HS-27A (cell line): Measurements from ENCODE around the gene HSPBP1.
A peak's percentile ranks its signal among the peaks of the same experiment; 100 is the strongest.
"Not testable (repeated sequence)": the region's sequence is repeated elsewhere in the genome, so short reads cannot be mapped to it uniquely, and the experiment has no call there.

Experiments
- DNase-seq: peaks from one replicate; pipeline ENCODE4 v3.0.0-alpha.2; 2012; ENCODE audit warnings: low read depth, missing footprints

The HSPBP1 gene, protein sequence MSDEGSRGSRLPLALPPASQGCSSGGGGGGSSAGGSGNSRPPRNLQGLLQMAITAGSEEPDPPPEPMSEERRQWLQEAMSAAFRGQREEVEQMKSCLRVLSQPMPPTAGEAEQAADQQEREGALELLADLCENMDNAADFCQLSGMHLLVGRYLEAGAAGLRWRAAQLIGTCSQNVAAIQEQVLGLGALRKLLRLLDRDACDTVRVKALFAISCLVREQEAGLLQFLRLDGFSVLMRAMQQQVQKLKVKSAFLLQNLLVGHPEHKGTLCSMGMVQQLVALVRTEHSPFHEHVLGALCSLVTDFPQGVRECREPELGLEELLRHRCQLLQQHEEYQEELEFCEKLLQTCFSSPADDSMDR

DNA sequence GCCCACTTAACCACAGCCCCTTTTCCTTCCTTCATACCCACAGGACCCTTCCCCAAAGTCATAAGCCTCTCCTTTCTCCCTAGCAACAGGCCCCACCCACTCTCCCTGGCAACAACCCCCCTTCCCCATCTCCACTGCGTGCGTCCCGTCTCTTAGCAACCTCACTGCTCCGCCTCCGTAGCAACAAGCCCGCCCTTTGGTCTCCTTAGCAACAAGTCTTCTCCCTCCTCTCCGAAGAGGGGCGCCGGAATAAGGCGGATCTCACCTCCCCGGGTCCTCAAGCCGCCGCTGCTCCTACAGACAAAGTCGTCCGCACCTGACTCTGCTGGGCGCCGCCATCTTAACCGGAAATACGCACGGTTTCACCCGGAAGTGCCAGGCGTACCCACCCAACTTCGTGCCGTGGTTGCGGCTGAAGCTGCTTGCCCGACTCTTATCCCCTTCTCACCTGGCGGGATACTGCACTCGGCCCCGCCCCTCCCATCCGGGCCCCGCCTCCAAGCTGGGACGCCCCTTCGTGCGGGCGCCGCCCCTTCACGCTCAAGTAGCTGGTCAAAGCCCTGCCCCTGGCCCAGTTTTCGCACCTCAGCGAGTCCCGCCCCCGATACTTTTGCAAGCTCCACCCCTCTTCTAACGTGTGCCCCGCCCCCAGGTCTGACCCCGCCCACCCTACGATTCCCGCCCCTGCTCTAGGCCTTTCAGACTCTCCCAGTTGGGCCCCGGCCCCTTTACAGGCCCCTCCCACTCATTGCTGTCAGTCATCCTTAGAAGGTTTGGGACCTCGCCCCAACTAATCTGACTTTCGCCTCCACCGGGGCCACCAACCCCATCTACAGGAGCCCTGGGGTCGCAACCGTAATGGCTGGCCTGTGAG lies at the start of gene HSPBP1:
TSS of gene HSPBP1 (minus strand) at position 341 of the 874 bp plus-strand sequence. CDS start 502 bp downstream, outside the sequence.
- DNase-seq = peak; percentile 94

DNA sequence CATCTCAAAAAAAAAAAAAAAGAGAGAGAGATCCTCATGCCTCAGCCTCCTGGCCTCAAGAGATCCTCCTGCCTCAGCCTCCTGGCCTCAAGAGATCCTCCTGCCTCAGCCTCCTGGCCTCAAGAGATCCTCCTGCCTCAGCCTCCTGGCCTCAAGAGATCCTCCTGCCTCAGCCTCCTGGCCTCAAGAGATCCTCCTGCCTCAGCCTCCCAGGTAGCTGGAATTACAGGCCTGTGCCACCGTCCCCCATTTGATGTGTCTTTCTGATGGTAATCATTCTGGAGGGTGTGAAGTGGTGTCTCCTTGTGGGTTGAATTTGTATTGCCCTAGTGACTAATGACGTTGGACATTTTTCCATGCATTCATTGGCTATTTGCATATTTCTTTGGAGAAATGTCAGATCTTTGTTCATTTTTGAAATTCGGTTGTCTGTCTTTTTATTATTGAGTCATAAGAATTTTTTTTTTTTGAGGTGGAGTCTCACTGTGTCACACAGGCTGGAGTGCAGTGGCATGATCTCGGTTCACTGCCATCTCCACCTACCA lies 48.9 kb upstream of the HSPBP1 start:
- not testable (repeated sequence) for DNase-seq

DNA sequence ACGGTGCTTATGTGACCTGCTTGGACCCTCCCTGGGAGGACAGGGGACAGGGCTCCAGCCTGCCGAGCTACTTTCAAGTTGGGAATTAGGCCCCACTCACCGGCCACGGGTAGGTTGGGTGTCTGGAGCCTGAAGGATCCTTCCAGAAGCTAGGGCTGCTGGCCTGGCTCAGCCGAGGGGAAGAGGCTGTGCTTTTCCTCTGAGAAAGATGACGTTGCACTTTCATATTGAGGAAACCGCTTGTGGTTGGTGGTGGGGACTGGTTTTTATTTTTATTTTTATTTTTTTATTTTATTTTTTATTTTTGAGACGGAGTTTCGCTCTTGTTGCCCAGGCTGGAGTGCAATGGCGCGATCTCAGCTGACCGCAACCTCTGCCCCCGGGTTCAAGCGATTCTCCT lies 45.3 kb upstream of the HSPBP1 start, which contains the start of gene TMEM150B:
TSS of gene TMEM150B (minus strand) at position 170 of the 400 bp plus-strand sequence. CDS start 4,305 bp downstream, outside the sequence.
- no peak for DNase-seq

DNA sequence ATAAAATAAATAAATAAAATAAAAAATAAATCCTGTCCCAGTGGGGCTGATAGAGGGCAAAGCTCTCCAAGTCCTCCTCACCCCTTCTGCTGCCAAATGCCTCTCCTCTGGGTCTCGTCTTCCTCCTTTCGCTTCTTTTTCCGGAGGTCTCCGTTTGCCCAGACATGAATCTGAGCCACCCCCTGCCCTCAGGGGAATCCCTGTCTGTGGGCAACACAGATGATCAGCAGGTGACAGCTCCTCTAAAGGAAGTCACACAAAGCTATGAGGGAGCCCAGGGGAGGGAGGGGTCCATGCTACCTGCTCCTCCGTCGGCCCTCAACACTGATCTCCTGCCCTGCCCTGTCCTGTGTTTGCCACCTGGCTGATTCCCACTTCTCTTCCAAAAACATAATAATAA lies 44.8 kb upstream of the HSPBP1 start:
- DNase-seq = no peak

DNA sequence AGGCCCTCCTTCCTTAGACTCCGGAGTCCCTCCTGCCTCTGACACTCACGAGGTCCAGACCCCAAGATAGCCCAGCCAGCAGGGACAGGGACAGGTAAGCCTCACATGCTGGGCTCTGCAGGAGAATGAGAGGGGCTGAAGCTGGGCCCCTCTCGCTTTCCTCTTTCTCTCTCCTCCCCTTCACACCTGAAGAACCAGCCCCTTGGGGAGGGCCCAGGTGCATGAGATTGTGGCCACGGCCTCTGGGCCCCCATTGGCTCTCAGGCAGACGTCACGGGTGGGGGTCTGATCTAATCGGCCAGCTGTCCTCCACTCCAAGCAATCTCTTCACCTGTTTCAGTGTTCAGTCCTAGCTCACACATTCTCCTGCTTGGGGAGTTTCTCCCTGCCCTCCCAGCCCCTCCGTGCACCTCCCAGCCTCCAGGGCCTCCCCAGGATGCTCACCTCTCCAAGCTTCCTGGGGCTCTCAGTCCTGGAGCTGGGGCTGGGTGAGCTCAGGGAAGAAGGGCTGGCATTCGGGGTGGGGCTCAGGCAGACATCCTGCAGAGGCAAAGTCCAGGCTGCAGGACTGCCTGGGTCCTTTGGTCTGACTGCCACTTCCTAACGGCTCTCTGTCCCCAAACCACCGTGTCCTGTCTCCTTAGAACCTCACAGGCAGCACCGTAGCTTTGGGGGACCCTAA lies 42.4 kb upstream of the HSPBP1 start:
- no peak for DNase-seq

DNA sequence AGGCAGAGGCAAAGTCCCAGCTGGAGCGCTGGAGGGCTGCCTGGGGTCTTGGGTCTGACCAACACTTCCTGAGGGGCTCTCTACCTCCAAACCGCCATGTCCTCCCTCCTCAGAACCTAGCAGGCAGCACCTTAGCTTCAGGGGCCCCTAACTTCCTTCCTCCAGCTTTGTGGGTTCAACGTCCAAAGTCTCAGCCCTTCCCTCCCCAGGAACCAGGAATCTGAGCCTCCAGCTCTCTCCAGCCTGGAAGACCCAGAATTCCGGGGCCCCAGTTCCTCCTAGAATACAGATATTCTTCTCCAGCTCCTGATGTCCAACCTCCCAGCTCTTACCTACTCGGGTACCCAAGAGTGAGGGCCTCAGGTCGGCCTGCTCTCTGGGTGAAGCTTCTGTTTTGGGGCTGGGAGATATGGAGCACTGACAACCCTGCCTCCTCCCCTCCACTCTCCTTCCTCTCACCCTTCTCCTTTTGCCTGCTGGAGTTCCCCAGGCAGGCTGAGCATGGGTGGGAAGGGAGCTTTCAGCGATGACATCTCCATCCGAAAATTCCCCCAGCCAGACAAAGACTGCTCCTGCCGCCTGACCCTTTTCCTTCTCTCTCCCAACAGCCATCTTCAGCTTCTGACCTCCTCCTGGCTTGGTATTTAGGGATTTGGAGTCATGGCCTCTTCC lies 41.7 kb upstream of the HSPBP1 start:
- DNase-seq = no peak

DNA sequence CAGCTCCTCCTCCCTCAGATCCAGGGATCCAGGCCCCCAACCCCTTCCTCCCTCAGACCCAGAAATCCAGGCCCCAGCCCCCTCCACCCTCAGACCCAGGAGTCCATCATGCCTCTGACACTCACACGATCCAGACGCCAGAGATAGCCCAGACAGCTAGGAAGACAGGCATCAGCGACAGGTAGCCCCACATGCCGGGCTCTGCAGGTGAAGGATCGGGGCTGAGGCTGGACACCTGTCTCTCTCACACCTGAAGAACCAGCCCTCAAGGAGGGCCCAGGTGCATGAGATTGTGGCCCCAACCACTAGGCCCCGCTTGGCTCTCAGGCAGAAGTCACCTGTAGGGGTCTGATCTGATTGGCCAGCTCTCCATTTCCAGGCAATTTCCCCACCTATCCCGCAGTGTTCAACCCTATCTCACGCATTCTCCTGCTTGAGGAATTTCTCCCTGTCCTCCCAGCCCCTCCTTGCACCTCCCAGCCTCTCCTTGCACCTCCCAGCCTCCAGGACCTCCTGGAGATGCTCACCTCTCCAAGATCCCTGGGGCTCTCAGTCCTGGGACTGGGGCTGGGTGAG lies 41.0 kb upstream of the HSPBP1 start:
- DNase-seq = no peak

DNA sequence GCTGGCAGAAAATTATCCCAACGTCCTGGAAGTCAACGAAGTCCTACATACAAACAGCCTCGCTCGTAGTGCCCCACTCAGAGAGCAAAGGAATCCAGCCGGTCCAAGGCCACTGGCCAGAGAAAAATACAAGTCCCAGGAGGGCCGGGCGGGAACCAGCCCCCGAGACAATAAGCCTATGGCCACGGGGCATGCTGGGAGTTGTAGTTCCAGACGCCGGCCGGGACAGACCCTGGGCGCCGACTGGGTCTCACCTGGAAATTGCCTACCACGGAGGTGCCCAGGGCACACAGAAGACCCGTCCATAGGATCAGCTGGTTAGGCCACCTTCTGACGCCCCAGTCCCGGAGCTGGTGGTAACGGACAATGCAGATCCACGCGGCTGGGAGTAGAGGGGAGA lies 39.9 kb upstream of the HSPBP1 start:
- no peak for DNase-seq

DNA sequence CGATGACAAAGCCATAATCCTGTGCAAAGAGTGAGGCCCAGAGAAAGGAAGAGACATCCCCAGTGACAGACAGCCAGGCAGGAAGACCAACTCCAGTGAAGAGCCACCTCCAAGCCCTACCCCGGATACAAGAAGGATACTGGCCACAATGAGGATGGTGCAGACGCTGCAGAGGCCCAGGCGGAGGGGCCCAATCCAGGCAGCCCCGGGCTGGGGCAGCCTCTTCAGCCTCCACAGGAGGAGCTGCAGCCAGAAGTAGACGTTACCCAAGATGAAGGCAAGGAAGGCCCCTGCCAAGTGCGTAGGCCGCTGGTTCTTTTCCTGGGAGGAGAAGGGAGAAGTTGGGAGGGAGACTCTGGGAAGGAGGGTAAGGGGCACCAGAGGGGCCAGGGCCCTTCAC lies 36.7 kb upstream of the HSPBP1 start:
- DNase-seq = no peak

DNA sequence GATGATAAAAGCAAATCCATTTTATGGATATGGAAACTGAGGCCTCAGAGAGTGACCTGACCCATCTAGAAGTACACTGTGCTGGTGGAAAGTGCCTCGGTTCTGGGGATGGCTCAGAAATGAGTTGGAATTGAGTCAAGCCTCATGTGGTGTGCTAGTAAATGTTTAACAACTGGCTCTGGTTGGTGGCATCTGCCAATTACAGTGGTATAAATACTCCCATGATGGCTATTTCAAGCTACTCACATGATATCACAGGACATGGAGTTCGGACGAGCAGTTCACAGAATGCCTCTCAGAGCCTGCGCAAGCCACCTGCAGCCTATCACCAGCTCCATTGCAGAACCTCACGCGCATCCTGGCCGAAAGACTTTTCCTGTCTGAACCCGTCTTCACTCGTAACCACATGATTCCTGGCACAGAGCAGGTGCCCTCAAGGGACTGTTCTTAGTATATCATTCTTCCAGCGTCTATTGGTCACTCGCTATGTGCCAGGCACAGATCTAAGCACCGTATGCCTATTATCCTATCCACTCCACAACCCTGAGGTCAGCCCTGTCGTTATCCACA lies 36.1 kb upstream of the HSPBP1 start:
- DNase-seq = no peak

DNA sequence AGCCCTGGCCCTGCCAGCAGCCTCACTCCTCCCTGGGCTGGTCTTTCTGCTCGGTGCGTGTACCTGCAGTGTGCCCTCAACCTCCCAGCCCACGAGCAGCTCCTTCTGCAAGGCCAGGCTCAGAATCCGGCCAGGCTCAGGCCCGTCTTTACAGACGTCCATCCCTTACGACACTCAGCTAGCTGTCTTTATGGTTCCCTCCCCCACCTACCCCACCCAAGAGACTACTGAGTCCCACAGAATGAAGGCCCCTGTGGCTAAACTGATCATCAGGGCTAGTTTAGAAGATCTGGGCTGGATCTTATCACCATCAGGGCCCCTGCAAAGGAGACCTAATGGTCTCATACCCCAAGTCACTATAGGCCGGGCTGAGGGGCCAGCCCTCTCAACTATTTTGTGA lies 34.5 kb upstream of the HSPBP1 start:
- no peak for DNase-seq

DNA sequence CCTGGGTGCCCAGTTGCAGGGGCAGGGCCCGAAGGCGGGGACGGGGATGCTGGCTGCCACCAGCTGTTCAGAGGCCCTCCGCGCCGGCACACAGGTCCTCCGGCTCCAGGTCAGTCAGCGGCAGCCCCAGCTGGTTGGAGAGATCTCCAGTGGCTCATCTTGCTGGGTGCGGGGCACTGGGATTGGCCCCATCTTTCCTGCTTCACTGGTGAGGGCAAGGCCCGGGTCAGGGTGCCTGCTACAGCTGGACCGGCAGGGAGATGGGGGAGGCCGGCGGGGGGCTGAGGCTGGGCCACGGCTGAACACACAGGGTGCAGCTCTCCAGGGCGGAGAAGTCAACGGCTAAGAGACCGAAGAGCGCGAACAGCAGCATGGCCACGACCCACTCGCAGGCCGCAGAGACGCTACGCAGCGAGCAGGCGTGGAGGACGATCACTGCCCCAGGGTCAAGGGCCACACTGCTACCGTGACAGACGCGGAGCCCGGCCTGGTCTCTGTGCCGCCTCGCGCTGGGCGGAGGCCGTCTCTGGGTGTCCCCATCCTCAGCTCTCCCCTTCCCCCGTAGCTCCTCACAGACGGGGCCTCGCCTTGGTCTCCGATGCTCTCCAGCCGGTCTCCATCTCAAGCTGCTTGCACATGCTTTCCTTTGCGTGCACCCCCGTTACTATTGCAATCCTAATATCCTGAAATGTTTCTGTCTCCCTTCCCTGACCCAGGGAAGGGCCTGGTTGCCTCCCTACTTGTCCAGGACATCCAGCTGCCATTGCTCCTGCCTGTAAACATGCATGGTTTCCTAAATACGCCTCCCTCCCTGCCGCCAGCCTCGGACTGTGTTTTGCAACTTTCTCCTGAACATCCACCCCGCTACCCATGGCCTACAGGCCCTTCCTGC lies 33.0 kb upstream of the HSPBP1 start:
- DNase-seq = no peak

DNA sequence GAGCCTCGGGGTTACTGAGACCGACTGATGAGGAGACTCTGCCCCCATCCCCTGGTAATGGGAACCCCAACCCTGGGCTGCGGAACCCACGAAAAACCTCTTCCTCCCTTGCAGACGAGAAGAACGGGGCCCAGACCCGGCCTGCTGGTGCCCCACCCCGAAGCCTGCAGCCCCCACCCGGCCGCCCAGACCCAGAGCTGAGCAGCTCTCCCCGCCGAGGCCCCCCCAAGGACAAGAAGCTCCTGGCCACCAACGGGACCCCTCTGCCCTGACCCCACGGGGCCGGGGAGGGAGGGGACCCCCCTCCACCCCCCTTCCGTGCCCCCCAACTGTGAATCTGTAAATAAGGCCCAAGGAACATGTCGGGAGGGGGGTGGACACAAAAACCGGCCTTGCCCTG lies 31.9 kb upstream of the HSPBP1 start:
- DNase-seq = no peak

DNA sequence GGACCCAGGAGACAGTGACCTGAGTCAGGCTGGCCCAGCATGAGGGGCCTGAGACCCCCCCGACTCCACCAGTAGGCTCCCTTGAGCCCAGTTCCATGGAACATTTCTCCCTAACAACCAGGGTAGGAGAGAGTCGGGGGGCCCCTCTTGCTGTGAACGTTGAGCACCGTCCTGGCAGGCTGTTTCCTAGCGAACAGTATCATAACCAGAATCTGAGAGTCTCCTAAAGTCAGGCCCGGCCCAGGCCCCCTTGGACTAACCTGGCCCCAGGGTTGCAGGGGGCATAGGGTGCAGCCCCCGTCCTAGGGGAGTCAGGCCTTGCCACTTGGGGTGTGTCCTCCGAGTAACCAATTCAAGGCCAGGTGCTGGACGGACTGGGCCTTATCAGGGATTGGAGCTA lies 31.5 kb upstream of the HSPBP1 start:
- DNase-seq = no peak

DNA sequence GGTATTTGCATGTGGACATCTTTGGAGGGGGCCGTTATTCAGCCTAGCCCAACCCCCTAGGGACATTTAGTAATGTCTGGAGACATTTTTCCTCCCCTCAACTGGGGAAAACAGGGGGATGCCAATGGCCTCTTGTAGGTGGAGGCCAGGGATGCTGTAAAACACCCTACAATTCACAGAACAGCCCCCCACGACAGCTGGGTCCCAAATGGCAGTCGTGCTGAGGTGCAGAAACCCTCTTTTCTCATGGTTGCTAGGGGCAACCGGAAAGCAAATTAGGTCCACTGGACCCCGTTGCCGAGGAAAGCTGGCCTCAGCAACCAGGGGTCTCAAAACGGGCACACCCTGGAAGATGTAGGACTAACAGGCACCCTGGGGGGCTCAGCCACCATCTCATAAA lies 30.6 kb upstream of the HSPBP1 start:
- DNase-seq = no peak

DNA sequence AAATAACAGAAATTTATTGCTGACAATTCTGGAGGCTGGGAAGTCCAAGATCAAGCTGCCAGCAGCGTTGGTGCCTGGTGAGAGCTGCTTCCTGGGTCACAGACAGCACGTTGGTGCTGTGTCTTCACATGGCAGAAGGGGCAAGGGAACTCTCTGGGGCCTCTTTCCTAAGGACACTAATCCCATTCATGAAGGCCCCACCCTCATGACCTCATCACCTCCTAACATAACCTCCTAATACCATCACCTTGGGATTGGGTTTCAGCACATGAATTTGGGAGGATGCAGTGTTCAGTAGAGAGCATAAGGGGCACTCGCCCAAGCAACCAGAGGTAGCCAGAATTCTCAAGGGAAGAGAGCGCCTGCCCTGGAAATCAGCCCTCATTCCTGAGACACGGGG lies 29.5 kb upstream of the HSPBP1 start:
- DNase-seq = no peak

DNA sequence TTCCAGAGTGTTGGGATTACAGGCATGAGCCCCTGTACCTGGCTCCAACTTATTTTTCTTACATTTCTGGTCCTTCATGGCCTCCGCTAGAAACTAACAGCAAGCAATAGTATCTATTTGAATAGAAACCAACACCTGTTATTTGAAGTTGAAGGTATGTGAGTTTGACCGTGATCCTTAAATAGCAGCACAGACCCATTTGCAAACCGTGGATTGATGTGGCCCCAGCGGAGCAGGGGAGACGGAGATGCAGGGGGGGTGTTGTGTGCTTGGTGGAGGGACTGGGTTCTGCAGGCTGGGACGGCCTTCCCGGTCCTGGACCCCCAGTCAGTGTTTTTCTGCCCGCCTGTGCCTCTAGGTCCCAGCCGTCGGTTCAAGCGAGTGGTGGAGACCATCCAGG lies 28.4 kb upstream of the HSPBP1 start:
- no peak for DNase-seq

DNA sequence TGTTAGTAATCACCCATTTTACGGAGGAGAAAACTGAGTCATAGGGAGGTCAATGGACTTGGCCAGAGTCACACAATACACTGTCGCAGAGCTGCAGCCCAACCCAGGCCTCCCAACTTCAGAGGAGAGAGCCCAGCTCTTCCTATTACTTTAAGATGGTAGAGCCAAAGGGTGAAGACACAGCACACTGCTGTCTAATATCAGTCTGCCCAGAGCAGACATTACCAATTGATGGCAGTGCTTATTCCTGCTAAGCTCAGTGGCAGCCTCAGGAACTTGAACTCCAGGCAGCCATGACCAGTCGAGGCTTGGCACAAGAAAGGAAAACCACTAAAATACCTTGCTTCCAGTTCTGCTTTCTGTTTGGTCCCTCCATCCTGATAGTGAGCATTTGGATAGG lies 26.8 kb upstream of the HSPBP1 start:
- DNase-seq = no peak

DNA sequence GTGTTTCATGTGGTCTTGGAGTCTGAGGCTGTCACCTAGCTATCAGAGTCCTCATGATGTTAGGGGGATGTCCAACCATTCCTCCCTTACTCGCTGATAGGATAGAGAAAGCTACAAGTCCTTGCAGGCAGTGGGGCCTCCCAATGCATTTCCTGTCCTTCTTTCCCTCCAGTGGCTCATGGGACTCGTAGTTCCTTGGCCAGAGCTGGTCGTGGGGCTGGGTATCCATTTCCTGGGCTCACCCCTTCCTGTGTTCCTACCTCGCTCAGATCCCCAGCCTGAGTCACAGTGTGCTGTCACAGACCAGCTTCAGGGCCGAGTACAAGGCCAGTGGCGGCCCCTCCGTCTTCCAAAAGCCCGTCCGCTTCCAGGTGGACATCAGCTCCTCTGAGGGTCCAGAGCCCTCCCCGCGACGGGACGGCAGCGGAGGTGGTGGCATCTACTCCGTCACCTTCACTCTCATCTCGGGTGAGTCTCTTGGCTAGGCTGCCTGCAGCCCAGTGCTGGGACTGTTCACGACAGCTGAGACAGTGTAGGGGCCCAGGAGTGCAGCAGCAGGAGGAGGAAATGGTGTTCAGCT lies 26.2 kb upstream of the HSPBP1 start:
- DNase-seq = no peak

DNA sequence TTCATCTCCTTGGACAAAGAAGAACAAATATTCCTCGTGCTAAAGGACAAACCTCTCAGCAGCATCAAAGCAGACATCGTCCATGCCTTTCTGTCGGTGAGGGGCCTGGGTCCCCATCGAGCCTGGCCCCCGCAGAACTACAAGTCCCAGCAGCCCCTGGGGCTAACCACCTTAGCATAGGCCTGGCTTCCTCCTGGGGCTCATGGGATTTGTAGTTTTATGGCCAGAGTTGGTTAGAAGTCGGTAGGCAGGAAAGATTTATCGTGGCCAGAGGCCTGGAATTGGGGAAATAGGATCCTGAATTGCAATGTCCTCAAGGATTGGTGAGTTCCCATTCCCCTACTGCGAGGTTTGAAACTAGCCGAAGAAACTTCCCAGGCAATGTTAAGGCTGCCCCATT lies 25.6 kb upstream of the HSPBP1 start:
- no peak for DNase-seq
